Measurements from ENCODE around the gene ITGA3. TPM values are rescaled to one million over a fixed set of nuclear protein-coding genes. Genes with fewer than 3 reads are reported as not detected.
A peak's percentile ranks its signal among the peaks of the same experiment; 100 is the strongest.

ITGA3 gene
- total and polyA plus RNA-seq, 2 of the 13 experiments (the other 11 are each of a cell fraction or from before 2014, with no cell fraction given): 0.48 to 0.69 TPM

DNA sequence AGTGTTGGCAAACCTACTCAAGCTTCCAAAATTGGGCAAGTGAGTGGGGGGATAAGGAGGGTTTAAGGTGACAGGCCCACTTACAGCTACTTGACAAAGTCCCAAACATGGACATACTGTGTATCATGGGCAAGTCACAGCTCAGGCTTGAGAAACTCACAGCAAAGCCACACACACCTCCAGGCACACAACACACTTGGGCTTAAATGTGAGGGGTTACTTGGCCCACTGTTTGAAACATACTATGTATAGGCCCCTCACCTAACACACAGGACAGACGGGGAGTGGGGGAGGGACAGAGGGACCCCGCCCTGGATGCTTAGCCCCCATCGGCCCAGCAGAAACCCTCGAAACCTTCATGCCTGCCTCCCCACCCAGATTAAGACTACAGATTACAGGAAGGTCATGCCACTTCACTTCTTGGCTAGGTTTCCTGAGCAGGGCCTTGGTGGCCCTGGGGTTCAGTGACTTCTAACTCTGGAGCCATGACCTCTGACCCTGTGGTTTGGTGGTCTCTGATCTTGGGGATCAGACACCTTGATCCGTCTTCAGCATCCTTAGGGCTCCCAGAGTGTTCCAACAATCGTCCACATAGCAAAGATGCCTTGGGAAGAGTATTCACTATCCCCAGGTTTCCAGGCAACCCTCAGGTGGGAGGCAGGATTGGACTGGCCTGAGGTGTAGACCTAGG, 76.3 kb downstream of the ITGA3 start (continued):
- no peak for TF ChIP-seq SP5 (CRISPR knock-in tag; IDR thresholded peaks at IDR 0.05; ENCODE audit: borderline replicate concordance, low read depth)
- TF ChIP-seq TBX3 (IDR thresholded peaks at IDR 0.05; ENCODE audit: borderline replicate concordance): no peak
- TF ChIP-seq PPARG (CRISPR knock-in tag; conservative IDR thresholded peaks at IDR 0.05): no peak
- TF ChIP-seq THAP11 (CRISPR knock-in tag; IDR thresholded peaks at IDR 0.05): no peak
- TF ChIP-seq ZNF263 (CRISPR knock-in tag; IDR thresholded peaks at IDR 0.05): no peak
- TF ChIP-seq ZNF407 (CRISPR knock-in tag; IDR thresholded peaks at IDR 0.05; ENCODE audit: not compliant biosample characterization): peak; percentile 5
- TF ChIP-seq ELF4 (CRISPR knock-in tag; IDR thresholded peaks at IDR 0.05; ENCODE audit: borderline replicate concordance): no peak
- TF ChIP-seq ZNF570 (CRISPR knock-in tag; IDR thresholded peaks at IDR 0.05; ENCODE audit: borderline replicate concordance): no peak
- TF ChIP-seq AGO1 (IDR thresholded peaks at IDR 0.05; ENCODE audit: low read depth, low read length, poor library complexity, severe bottlenecking): no peak
- no peak for TF ChIP-seq ZKSCAN5 (CRISPR knock-in tag; IDR thresholded peaks at IDR 0.05)
- TF ChIP-seq NR1H2 (CRISPR knock-in tag; IDR thresholded peaks at IDR 0.05; ENCODE audit: borderline replicate concordance, low read depth): no peak
- no peak for TF ChIP-seq MED8 (CRISPR knock-in tag; IDR thresholded peaks at IDR 0.05; ENCODE audit: insufficient replicate concordance)
- TF ChIP-seq NFE2 (CRISPR knock-in tag; IDR thresholded peaks at IDR 0.05): no peak
- TF ChIP-seq AHR (CRISPR knock-in tag; IDR thresholded peaks at IDR 0.05): no peak
- no peak for TF ChIP-seq ZNF468 (CRISPR knock-in tag; IDR thresholded peaks at IDR 0.05)
- no peak for TF ChIP-seq RERE (CRISPR knock-in tag; IDR thresholded peaks at IDR 0.05; ENCODE audit: low read depth)
- no peak for TF ChIP-seq SP1 (IDR thresholded peaks at IDR 0.05)
- TF ChIP-seq SP1 (CRISPR knock-in tag; IDR thresholded peaks at IDR 0.05): no peak
